ENCODE measurements around the gene NETO1.

The NETO1 gene

GRCh38 chr18:72721330-72721729 is 146.5 kb downstream of the NETO1 start:
- DNase-seq = no peak

- no peak for DNase-seq
Observed at GRCh38 chr18:72720116-72720515, 147.7 kb downstream of the NETO1 start.

DNA sequence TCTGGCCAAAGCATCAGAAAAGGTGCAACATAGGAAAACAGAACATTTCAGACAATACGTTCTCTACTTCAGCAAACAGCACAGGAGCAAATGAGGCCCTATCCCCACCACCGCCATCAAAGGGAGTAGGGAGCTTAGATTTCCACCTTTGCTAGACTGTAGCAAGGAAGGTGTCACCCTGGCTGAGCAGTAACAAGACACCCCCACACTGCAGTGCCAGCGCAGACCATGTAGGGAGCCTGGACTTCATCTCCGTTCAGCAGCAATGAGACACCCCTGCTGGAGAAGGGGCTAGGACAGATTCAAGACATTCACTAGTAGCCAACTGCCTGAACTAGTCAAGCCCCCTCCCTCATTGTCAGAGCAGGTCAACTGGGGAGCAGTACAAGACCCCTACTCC is 163.6 kb downstream of the NETO1 start:
- DNase-seq = no peak

- DNase-seq = no peak
Observed at GRCh38 chr18:72700961-72701710, 166.7 kb downstream of the NETO1 start.

DNA sequence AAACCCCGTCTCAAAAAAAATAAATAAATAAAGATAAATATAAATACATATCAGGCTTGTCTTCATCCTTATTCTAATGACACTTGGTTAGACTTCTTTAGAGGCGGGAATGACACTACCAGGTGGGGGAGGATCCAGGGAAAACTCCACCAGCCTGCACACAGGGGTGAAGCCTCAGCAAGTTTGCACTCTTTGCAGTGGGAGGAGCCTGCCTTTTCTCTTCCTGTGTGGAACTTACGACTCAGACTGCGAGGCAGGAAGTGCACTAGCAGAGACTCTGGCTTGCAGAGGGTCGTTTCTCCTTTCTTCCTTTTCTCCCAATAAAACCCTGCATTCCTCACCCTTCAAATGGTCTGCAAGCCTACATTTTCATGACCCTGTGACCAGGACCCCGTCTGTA is 170.1 kb downstream of the NETO1 start:
- DNase-seq = no peak

DNA sequence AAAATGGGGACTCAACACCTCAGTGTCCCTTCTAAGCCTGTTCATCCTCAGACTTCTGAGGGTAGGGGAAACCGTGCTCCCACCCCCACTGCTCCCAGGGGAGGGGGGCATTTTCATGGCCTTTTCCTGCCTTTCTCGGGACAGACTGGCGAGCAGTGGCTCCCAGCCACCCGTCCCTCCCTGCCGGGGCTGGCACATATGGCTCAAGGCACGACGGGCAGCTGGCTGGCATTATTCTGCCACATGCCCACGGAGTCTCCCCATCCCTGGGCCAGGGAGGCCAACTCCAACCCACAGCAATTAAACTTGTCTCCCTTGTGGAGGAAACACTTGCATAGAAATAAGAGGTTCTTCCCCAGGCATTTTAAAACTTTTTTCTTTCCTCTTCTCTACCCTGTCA is 175.2 kb downstream of the NETO1 start:
- DNase-seq = no peak
